Osteoblast (primary cell): ENCODE data around the gene MANF. TPM values are rescaled to one million over a fixed set of nuclear protein-coding genes. Genes with fewer than 3 reads are reported as not detected.

ENCODE experiments used
- DNase-seq: peaks from one replicate; pipeline ENCODE4 v3.0.0; 2011; ENCODE audit warnings: low spot score, mixed read lengths; ENCODE audit not compliant: insufficient read length; ENCODE audit errors: missing footprints
- H2AFZ ChIP-seq: 2 replicates; pipeline ENCODE4 v1.6.0; 2011; ENCODE audit warnings: mild to moderate bottlenecking, low read length
- H3K27ac ChIP-seq: 2 replicates; pipeline ENCODE4 v1.5.1; 2011; ENCODE audit warnings: mild to moderate bottlenecking, low read depth, low read length, moderate library complexity
- H3K27me3 ChIP-seq: 2 replicates; pipeline ENCODE4 v1.6.0; 2012; ENCODE audit warnings: mild to moderate bottlenecking, control low read depth, inconsistent platforms, low read length, moderate library complexity; ENCODE audit not compliant: insufficient read depth
- H3K36me3 ChIP-seq: 2 replicates; pipeline ENCODE4 v1.5.1; 2011; ENCODE audit warnings: mild to moderate bottlenecking, low read length, control low read depth, moderate library complexity; ENCODE audit not compliant: insufficient read depth
- H3K4me1 ChIP-seq: 2 replicates; pipeline ENCODE4 v1.5.1; 2011; ENCODE audit warnings: mild to moderate bottlenecking, low read length, control low read depth, moderate library complexity; ENCODE audit not compliant: insufficient read depth
- H3K4me2 ChIP-seq: 2 replicates; pipeline ENCODE4 v1.6.0; 2011; ENCODE audit warnings: mild to moderate bottlenecking, low read length; ENCODE audit not compliant: insufficient read depth
- H3K4me3 ChIP-seq: fragments of 200-600 bp; sonication (generic); 3 replicates; pipeline ENCODE4 v1.5.1; 2012; ENCODE audit warnings: mild to moderate bottlenecking, low read length, inconsistent platforms; ENCODE audit not compliant: insufficient read depth
- H3K79me2 ChIP-seq: 2 replicates; pipeline ENCODE4 v1.6.0; 2012; ENCODE audit warnings: mild to moderate bottlenecking, low read length, control low read depth, inconsistent platforms; ENCODE audit not compliant: insufficient read depth
- H3K9me3 ChIP-seq: 2 replicates; pipeline ENCODE4 v1.5.1; 2011; ENCODE audit warnings: low read depth, low read length, control low read depth
- H4K20me1 ChIP-seq: 2 replicates; pipeline ENCODE4 v1.6.0; 2012; ENCODE audit warnings: mild to moderate bottlenecking, low read length, control low read depth; ENCODE audit not compliant: insufficient read depth
- CTCF ChIP-seq: IDR thresholded peaks from 2 replicates; pipeline ENCODE4 v1.5.1; 2011; ENCODE audit warnings: mild to moderate bottlenecking, low read depth, low read length, moderate library complexity; ENCODE audit errors: extremely low read depth
- total RNA-seq: library from RNA; depleted of rRNA; stranded (reverse); fragments of >200 nt; gene quantifications from 2 replicates; pipeline ENCODE4 v1.2.3, GENCODE V29; 2012

Gene MANF
- total RNA-seq, 1 donor = 37.3 TPM

DNA sequence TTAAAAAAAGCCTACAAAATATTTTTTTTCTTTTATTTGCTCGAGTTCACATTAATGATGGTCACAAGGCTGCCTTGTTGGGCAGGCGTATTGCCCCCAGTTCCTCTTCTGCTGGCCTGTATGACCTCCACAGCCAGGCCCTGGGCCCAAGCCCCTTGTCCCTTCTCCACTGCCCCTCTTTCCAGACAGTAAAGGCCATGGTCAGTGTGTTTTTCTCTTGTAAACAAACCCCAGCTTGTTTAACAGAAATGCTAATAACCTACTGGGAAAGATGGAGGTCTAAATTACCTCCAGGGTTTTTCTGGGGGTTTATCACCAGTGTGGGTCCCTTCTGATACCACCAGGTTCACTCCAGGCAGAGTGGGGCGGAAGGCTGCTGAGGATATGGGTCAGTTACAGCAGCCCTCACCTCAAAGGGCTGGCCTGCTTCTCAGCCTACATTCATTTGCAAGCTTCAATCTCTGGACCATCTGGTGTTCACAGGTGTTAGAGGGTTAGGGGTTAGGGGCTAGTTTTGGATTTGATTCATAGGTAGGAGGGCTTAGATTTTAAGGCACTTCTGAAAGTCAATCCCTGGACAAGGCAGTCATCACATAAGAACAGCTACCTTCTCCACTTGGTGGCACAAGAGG, 2.0 kb upstream of the MANF start:
- no peak for TF ChIP-seq CTCF
- Histone ChIP-seq H3K4me1 (peaks cover 28% of the 10 kb centered on the region), H3K27me3 (no peaks in the 10 kb centered on the region), H3K4me2 (peak overlapping the region; percentile 92), H3K79me2 (peaks cover 45% of the 10 kb centered on the region), H3K36me3 (peaks cover 15% of the 10 kb centered on the region), H3K27ac (no peak overlapping the region), H3K4me3 (no peak overlapping the region), H3K9me3 (no peaks in the 10 kb centered on the region), H2AFZ (no peak overlapping the region), H4K20me1 (peaks cover 15% of the 10 kb centered on the region)
- peak; percentile 74 for DNase-seq

- Histone ChIP-seq H3K79me2 (peaks cover 48% of the 10 kb centered on the region), H3K27ac (peak overlapping the region; percentile 88), H3K4me2 (peak overlapping the region; percentile 92), H3K9me3 (no peaks in the 10 kb centered on the region), H3K27me3 (no peaks in the 10 kb centered on the region), H3K4me3 (peak overlapping the region; percentile 97), H4K20me1 (peaks cover 26% of the 10 kb centered on the region), H3K36me3 (peaks cover 26% of the 10 kb centered on the region), H2AFZ (peak overlapping the region; percentile 98), H3K4me1 (peaks cover 28% of the 10 kb centered on the region)
- peak; percentile 94 for DNase-seq
- no peak for TF ChIP-seq CTCF
Observed at GRCh38 chr3:51384055-51384725, 901 bp upstream of the MANF start.

DNA sequence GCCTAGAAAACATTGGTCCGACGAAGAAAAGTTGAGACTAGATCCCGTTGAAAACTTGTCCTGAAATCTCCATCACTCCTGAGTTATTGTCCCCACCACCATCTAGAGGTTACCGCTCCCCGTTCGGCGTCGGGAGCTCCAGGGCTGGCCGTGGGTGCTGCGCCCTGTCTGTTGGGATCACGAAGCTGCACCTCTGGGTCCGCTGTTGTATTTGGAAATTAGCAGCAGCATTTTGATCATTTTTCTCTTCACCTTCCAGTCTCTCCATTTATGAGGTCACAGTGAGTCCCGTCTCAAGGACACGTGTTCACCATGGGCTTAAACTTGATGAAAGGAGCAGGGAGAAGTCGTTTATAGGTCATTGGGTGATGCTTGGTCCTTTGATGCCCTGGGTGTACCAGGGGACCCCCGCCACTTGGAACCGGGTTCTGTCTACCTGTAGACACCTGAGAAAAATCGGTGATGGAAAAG, 565 bp downstream of the MANF start:
- Histone ChIP-seq H3K9me3 (no peaks in the 10 kb centered on the region), H4K20me1 (peaks cover 37% of the 10 kb centered on the region), H3K4me1 (peaks cover 35% of the 10 kb centered on the region), H3K4me2 (peak overlapping the region; percentile 98), H3K27me3 (no peaks in the 10 kb centered on the region), H3K4me3 (peak overlapping the region; percentile 97), H3K79me2 (peaks cover 50% of the 10 kb centered on the region), H2AFZ (peak overlapping the region; percentile 43), H3K27ac (peak overlapping the region; percentile 67), H3K36me3 (peaks cover 38% of the 10 kb centered on the region)
- no peak for TF ChIP-seq CTCF
- peak; percentile 83 for DNase-seq

DNA sequence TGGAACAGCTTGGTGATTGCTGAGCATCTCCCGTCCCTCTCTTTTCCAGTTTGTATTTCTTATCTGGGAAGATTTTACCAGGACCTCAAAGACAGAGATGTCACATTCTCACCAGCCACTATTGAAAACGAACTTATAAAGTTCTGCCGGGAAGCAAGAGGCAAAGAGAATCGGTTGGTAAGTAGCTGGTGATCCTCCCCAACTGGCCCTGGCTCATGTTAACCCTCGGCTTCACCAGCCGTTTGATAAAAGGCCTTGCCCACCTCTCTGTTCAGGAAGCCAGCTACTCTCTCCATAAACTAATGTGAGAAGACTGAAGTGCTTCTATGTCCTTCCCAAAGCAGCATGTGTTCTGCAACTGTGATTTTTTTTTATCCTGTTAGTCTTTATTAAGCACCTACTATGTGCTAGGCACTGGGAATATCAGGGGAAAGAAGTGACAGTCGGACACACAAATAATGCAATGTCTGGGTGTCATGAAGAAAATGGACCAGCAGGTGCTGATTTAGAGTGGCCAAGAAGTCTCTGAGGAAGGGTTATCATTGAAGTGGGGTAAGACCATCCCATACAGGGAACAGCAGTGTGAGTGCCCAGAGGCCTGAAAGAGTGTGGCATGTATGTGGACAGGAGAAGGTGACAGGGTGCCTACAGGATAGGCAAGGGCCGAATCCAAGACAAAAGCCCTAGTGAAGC, 1.2 kb downstream of the MANF start:
- H3K4me3 ChIP-seq = peak overlapping the region; percentile 97
- H3K36me3 ChIP-seq = peaks cover 38% of the 10 kb centered on the region
- no peak overlapping the region for H2AFZ ChIP-seq
- H3K9me3 ChIP-seq = no peaks in the 10 kb centered on the region
- peaks cover 35% of the 10 kb centered on the region for H3K4me1 ChIP-seq
- H3K27ac ChIP-seq = peak overlapping the region; percentile 67
- H4K20me1 ChIP-seq = peaks cover 37% of the 10 kb centered on the region
- H3K27me3 ChIP-seq = no peaks in the 10 kb centered on the region
- H3K79me2 ChIP-seq = peaks cover 51% of the 10 kb centered on the region
- no peak for TF ChIP-seq CTCF
- no peak for DNase-seq
- H3K4me2 ChIP-seq = peak overlapping the region; percentile 98
